Measurements from ENCODE around the gene LMAN1L.
A peak's percentile ranks its signal among the peaks of the same experiment; 100 is the strongest.

Gene LMAN1L

DNA sequence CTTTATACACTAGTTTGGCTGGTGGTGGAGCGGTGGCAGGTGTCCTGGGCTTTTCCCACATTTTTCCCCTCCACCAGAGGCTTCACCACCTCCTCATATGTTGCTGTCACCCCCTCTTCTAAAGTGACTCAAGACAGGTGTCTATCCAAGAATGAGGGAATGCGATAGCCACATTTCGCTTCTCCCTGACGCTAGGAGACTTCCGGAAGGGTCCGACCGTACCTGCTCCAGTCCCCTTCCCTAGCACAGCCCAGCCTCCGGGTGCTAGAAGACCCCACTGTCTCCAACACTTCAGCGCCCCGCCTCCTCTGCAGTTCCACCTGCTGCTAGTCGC, 60.0 kb downstream of the LMAN1L start:
- no peak for DNase-seq (ENCODE audit: low read depth)
- peak overlapping the region; percentile 93 for H3K4me3 ChIP-seq (ENCODE audit: low read depth, low read length)
- no peak for TF ChIP-seq CTCF (IDR thresholded peaks at IDR 0.05; ENCODE audit: low read depth, low read length, missing control alignments)

GRCh38 chr15:74873036-74873755, 60.6 kb downstream of the LMAN1L start, which contains the start of gene SCAMP2:
TSS of gene SCAMP2 (minus strand) at chr15:74873365. CDS start at chr15:74873255, 110 bp downstream.
- peak; percentile 88 for DNase-seq (ENCODE audit: low read depth)
- no peak for TF ChIP-seq CTCF (IDR thresholded peaks at IDR 0.05; ENCODE audit: low read depth, low read length, missing control alignments)
- peak within 1 kb of the TSS; percentile 93 for H3K4me3 ChIP-seq (ENCODE audit: low read depth, low read length)

GRCh38 chr15:74873756-74874424, 61.3 kb downstream of the LMAN1L start:
- no peak for DNase-seq (ENCODE audit: low read depth)
- H3K4me3 ChIP-seq (ENCODE audit: low read depth, low read length): peak overlapping the region; percentile 93
- TF ChIP-seq CTCF (IDR thresholded peaks at IDR 0.05; ENCODE audit: low read depth, low read length, missing control alignments): no peak
